Measurements from ENCODE around the gene RIC1. TPM values are rescaled to one million over a fixed set of nuclear protein-coding genes. Genes with fewer than 3 reads are reported as not detected.

The RIC1 gene
- total RNA-seq, 1 donor from 2014 or later = 20.4 TPM

- Mint-ChIP-seq H3K27ac (ENCODE audit: unreplicated experiment) (no peak overlapping the region), H3K36me3 (ENCODE audit: low read depth, unreplicated experiment) (no peaks in the 10 kb centered on the region)
- TF ChIP-seq CTCF (IDR thresholded peaks at IDR 0.05; ENCODE audit: unreplicated experiment) = no peak
Observed at GRCh38 chr9:5801739-5802113, 172.8 kb downstream of the RIC1 start.

GRCh38 chr9:5805478-5805877 lies 176.6 kb downstream of the RIC1 start:
- no peaks in the 10 kb centered on the region for H3K4me1 Mint-ChIP-seq (ENCODE audit: unreplicated experiment)
- no peaks in the 10 kb centered on the region for H3K27me3 Mint-ChIP-seq (ENCODE audit: unreplicated experiment)
- DNase-seq (ENCODE audit: low spot score) = no peak
- H3K9me3 Mint-ChIP-seq (ENCODE audit: unreplicated experiment) = no peaks in the 10 kb centered on the region
- no peak overlapping the region for H3K4me3 Mint-ChIP-seq (ENCODE audit: unreplicated experiment)
- no peak for TF ChIP-seq CTCF (IDR thresholded peaks at IDR 0.05; ENCODE audit: unreplicated experiment)
- H3K27ac Mint-ChIP-seq (ENCODE audit: unreplicated experiment) = no peak overlapping the region
- no peaks in the 10 kb centered on the region for H3K36me3 Mint-ChIP-seq (ENCODE audit: low read depth, unreplicated experiment)

More at GRCh38 chr9:5801739-5802113, 172.8 kb downstream of the RIC1 start:
- DNase-seq (ENCODE audit: low spot score) = no peak
- H3K9me3 Mint-ChIP-seq (ENCODE audit: unreplicated experiment) = no peaks in the 10 kb centered on the region
- H3K4me3 Mint-ChIP-seq (ENCODE audit: unreplicated experiment) = no peak overlapping the region
- H3K27me3 Mint-ChIP-seq (ENCODE audit: unreplicated experiment) = no peaks in the 10 kb centered on the region
- no peaks in the 10 kb centered on the region for H3K4me1 Mint-ChIP-seq (ENCODE audit: unreplicated experiment)

GRCh38 chr9:5811751-5812150 lies 182.8 kb downstream of the RIC1 start:
- no peak for TF ChIP-seq CTCF (IDR thresholded peaks at IDR 0.05; ENCODE audit: unreplicated experiment)
- Mint-ChIP-seq H3K27me3 (ENCODE audit: unreplicated experiment) (peaks cover 1% of the 10 kb centered on the region), H3K36me3 (ENCODE audit: low read depth, unreplicated experiment) (no peaks in the 10 kb centered on the region), H3K4me1 (ENCODE audit: unreplicated experiment) (no peaks in the 10 kb centered on the region), H3K27ac (ENCODE audit: unreplicated experiment) (no peak overlapping the region), H3K9me3 (ENCODE audit: unreplicated experiment) (no peaks in the 10 kb centered on the region), H3K4me3 (ENCODE audit: unreplicated experiment) (no peak overlapping the region)
- DNase-seq (ENCODE audit: low spot score) = no peak

- H3K4me1 Mint-ChIP-seq (ENCODE audit: unreplicated experiment) = no peaks in the 10 kb centered on the region
- H3K27me3 Mint-ChIP-seq (ENCODE audit: unreplicated experiment) = peaks cover 1% of the 10 kb centered on the region
- H3K27ac Mint-ChIP-seq (ENCODE audit: unreplicated experiment) = no peak overlapping the region
- H3K4me3 Mint-ChIP-seq (ENCODE audit: unreplicated experiment) = no peak overlapping the region
- no peak for DNase-seq (ENCODE audit: low spot score)
- TF ChIP-seq CTCF (IDR thresholded peaks at IDR 0.05; ENCODE audit: unreplicated experiment) = no peak
- peaks cover 6% of the 10 kb centered on the region for H3K36me3 Mint-ChIP-seq (ENCODE audit: low read depth, unreplicated experiment)
- H3K9me3 Mint-ChIP-seq (ENCODE audit: unreplicated experiment) = no peaks in the 10 kb centered on the region
Observed at GRCh38 chr9:5813824-5814223, 184.9 kb downstream of the RIC1 start.

DNA sequence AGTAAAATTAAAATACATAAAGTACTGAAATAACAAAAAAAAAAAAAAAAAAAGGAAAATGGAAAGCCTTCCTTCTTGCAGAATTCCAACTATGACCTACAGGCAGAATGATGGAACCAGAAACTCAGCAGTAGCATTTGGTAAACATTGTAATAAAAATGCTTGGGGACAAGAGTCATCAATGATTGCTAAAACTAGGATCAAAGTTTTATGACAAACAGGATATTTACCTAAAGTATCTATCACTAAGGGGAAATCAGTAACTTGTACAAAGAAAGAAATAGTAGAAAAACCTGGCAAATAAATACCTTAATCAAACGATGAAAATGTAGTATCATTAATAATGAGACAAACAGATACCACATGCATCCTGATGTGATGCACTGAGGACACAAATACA lies 186.6 kb downstream of the RIC1 start:
- Mint-ChIP-seq H3K36me3 (ENCODE audit: low read depth, unreplicated experiment) (peaks cover 6% of the 10 kb centered on the region), H3K9me3 (ENCODE audit: unreplicated experiment) (no peaks in the 10 kb centered on the region), H3K27me3 (ENCODE audit: unreplicated experiment) (peaks cover 1% of the 10 kb centered on the region), H3K27ac (ENCODE audit: unreplicated experiment) (no peak overlapping the region), H3K4me1 (ENCODE audit: unreplicated experiment) (no peaks in the 10 kb centered on the region), H3K4me3 (ENCODE audit: unreplicated experiment) (no peak overlapping the region)
- DNase-seq (ENCODE audit: low spot score) = no peak
- no peak for TF ChIP-seq CTCF (IDR thresholded peaks at IDR 0.05; ENCODE audit: unreplicated experiment)

All from endothelial cell (in vitro differentiated cells).